Measurements from ENCODE around the gene GRIN2B. TPM values are rescaled to one million over a fixed set of nuclear protein-coding genes. Genes with fewer than 3 reads are reported as not detected.

The GRIN2B gene
- total RNA-seq, 1 donor from 2014 or later, result 1.4 TPM

- H4K20me1 ChIP-seq (ENCODE audit: insufficient read depth, low read length), result no peaks in the 10 kb centered on the region
- no peak overlapping the region for H3K9ac ChIP-seq (ENCODE audit: low read length)
- Mint-ChIP-seq H3K27ac (ENCODE audit: unreplicated experiment) (no peak overlapping the region), H3K4me3 (ENCODE audit: unreplicated experiment) (no peak overlapping the region), H3K4me1 (ENCODE audit: low read depth, unreplicated experiment) (no peaks in the 10 kb centered on the region), H3K27me3 (ENCODE audit: low read depth, unreplicated experiment) (peaks cover 11% of the 10 kb centered on the region), H3K9me3 (ENCODE audit: unreplicated experiment) (no peaks in the 10 kb centered on the region), H3K36me3 (ENCODE audit: low read depth, unreplicated experiment) (no peaks in the 10 kb centered on the region)
- H3K36me3 ChIP-seq (ENCODE audit: insufficient read depth, low read length), result no peaks in the 10 kb centered on the region
- no peak for DNase-seq (ENCODE audit: low read depth)
- no peak for FAIRE-seq
- H3K27ac ChIP-seq (ENCODE audit: low read depth, low read length), result no peak overlapping the region
- no peaks in the 10 kb centered on the region for H3K79me2 ChIP-seq (ENCODE audit: insufficient read depth, low read length)
- H3K9me3 ChIP-seq (ENCODE audit: insufficient read depth, low read depth, low read length), result no peaks in the 10 kb centered on the region
- TF ChIP-seq CTCF (IDR thresholded peaks at IDR 0.05; ENCODE audit: insufficient read depth, low read depth, low read length) (no peak), EZH2 (IDR thresholded peaks at IDR 0.05; ENCODE audit: insufficient read depth, low read length) (no peak)
- H3K4me2 ChIP-seq (ENCODE audit: low read length), result no peak overlapping the region
- no peaks in the 10 kb centered on the region for H3K4me1 ChIP-seq (ENCODE audit: insufficient read depth, low read length)
- H3K4me3 ChIP-seq (ENCODE audit: insufficient read depth, low read depth, low read length), result no peak overlapping the region
- no peaks in the 10 kb centered on the region for H3K27me3 ChIP-seq (ENCODE audit: insufficient read depth, low read length)
- no peak overlapping the region for H2AFZ ChIP-seq (ENCODE audit: low read depth, low read length)
These were observed 13.1 kb downstream of the GRIN2B start for GRCh38 chr12:13968281-13968680.

- H3K79me2 ChIP-seq (ENCODE audit: insufficient read depth, low read length), result no peaks in the 10 kb centered on the region
- no peaks in the 10 kb centered on the region for H4K20me1 ChIP-seq (ENCODE audit: insufficient read depth, low read length)
- Mint-ChIP-seq H3K9me3 (ENCODE audit: unreplicated experiment) (no peaks in the 10 kb centered on the region), H3K27ac (ENCODE audit: unreplicated experiment) (no peak overlapping the region), H3K27me3 (ENCODE audit: low read depth, unreplicated experiment) (peaks cover 11% of the 10 kb centered on the region), H3K4me1 (ENCODE audit: low read depth, unreplicated experiment) (no peaks in the 10 kb centered on the region), H3K36me3 (ENCODE audit: low read depth, unreplicated experiment) (no peaks in the 10 kb centered on the region), H3K4me3 (ENCODE audit: unreplicated experiment) (no peak overlapping the region)
- H3K27me3 ChIP-seq (ENCODE audit: insufficient read depth, low read length), result no peaks in the 10 kb centered on the region
- H2AFZ ChIP-seq (ENCODE audit: low read depth, low read length), result no peak overlapping the region
- DNase-seq (ENCODE audit: low read depth) (no peak), FAIRE-seq (no peak)
- no peak for TF ChIP-seq CTCF (IDR thresholded peaks at IDR 0.05; ENCODE audit: insufficient read depth, low read depth, low read length)
- TF ChIP-seq EZH2 (IDR thresholded peaks at IDR 0.05; ENCODE audit: insufficient read depth, low read length), result no peak
- H3K4me3 ChIP-seq (ENCODE audit: insufficient read depth, low read depth, low read length), result no peak overlapping the region
- no peak overlapping the region for H3K27ac ChIP-seq (ENCODE audit: low read depth, low read length)
- no peaks in the 10 kb centered on the region for H3K9me3 ChIP-seq (ENCODE audit: insufficient read depth, low read depth, low read length)
- no peak overlapping the region for H3K4me2 ChIP-seq (ENCODE audit: low read length)
- H3K36me3 ChIP-seq (ENCODE audit: insufficient read depth, low read length), result no peaks in the 10 kb centered on the region
- H3K9ac ChIP-seq (ENCODE audit: low read length), result no peak overlapping the region
- H3K4me1 ChIP-seq (ENCODE audit: insufficient read depth, low read length), result no peaks in the 10 kb centered on the region
These were observed 16.7 kb downstream of the GRIN2B start for GRCh38 chr12:13964666-13965065.

GRCh38 chr12:13962699-13963098 is 18.7 kb downstream of the GRIN2B start:
- H3K4me2 ChIP-seq (ENCODE audit: low read length), result no peak overlapping the region
- no peak for FAIRE-seq
- Mint-ChIP-seq H3K4me1 (ENCODE audit: low read depth, unreplicated experiment) (no peaks in the 10 kb centered on the region), H3K36me3 (ENCODE audit: low read depth, unreplicated experiment) (no peaks in the 10 kb centered on the region), H3K4me3 (ENCODE audit: unreplicated experiment) (no peak overlapping the region), H3K27ac (ENCODE audit: unreplicated experiment) (no peak overlapping the region), H3K9me3 (ENCODE audit: unreplicated experiment) (no peaks in the 10 kb centered on the region), H3K27me3 (ENCODE audit: low read depth, unreplicated experiment) (peaks cover 11% of the 10 kb centered on the region)
- TF ChIP-seq CTCF (IDR thresholded peaks at IDR 0.05; ENCODE audit: insufficient read depth, low read depth, low read length), result no peak
- no peak for TF ChIP-seq EZH2 (IDR thresholded peaks at IDR 0.05; ENCODE audit: insufficient read depth, low read length)
- no peak overlapping the region for H2AFZ ChIP-seq (ENCODE audit: low read depth, low read length)
- no peaks in the 10 kb centered on the region for H3K27me3 ChIP-seq (ENCODE audit: insufficient read depth, low read length)
- no peak for DNase-seq (ENCODE audit: low read depth)
- H3K9me3 ChIP-seq (ENCODE audit: insufficient read depth, low read depth, low read length), result no peaks in the 10 kb centered on the region
- no peak overlapping the region for H3K9ac ChIP-seq (ENCODE audit: low read length)
- no peaks in the 10 kb centered on the region for H3K4me1 ChIP-seq (ENCODE audit: insufficient read depth, low read length)
- no peaks in the 10 kb centered on the region for H4K20me1 ChIP-seq (ENCODE audit: insufficient read depth, low read length)
- H3K27ac ChIP-seq (ENCODE audit: low read depth, low read length), result no peak overlapping the region
- H3K79me2 ChIP-seq (ENCODE audit: insufficient read depth, low read length), result no peaks in the 10 kb centered on the region
- no peak overlapping the region for H3K4me3 ChIP-seq (ENCODE audit: insufficient read depth, low read depth, low read length)
- H3K36me3 ChIP-seq (ENCODE audit: insufficient read depth, low read length), result no peaks in the 10 kb centered on the region
